ENCODE results near the gene XIRP1. TPM values are rescaled to one million over a fixed set of nuclear protein-coding genes. Genes with fewer than 3 reads are reported as not detected.

Gene XIRP1
- total RNA-seq, 1 donor from 2014 or later = not detected

DNA sequence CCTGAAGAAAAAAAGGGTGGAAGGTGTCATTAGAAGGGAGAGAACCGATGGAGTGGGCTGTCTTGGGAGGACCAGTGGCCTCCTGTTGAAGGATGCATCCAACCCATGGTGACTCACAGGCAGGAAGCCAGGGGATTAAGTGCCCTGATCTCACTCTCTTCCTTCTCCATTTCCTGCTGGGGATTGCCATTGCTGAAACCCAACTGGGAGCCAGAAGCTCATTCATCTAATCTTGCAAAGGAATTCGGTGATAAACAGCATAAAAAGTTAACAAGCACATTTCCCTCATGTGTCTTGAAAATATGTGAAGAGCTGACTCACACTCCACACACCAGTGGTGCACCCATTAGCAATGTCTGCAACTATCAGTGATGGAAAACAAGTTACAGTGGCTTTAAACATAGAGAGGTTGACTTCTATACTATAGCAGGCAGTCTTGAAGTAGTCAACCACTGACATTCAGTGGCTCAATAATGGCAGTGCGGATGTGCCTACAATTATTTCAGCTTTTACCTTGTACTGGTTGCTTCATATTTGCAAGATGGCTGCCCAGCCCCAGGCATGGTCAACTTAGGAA lies 26.2 kb downstream of the XIRP1 start:
- TF ChIP-seq, protein P1, sequence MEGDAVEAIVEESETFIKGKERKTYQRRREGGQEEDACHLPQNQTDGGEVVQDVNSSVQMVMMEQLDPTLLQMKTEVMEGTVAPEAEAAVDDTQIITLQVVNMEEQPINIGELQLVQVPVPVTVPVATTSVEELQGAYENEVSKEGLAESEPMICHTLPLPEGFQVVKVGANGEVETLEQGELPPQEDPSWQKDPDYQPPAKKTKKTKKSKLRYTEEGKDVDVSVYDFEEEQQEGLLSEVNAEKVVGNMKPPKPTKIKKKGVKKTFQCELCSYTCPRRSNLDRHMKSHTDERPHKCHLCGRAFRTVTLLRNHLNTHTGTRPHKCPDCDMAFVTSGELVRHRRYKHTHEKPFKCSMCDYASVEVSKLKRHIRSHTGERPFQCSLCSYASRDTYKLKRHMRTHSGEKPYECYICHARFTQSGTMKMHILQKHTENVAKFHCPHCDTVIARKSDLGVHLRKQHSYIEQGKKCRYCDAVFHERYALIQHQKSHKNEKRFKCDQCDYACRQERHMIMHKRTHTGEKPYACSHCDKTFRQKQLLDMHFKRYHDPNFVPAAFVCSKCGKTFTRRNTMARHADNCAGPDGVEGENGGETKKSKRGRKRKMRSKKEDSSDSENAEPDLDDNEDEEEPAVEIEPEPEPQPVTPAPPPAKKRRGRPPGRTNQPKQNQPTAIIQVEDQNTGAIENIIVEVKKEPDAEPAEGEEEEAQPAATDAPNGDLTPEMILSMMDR (IDR thresholded peaks at IDR 0.05) = no peak
- no peaks in the 10 kb centered on the region for H3K9me3 ChIP-seq
- H3K27me3 ChIP-seq = no peaks in the 10 kb centered on the region
- no peak overlapping the region for H3K27ac ChIP-seq
- peaks cover 18% of the 10 kb centered on the region for H3K4me1 ChIP-seq
- H3K36me3 ChIP-seq = no peaks in the 10 kb centered on the region
- ATAC-seq (peak; percentile 49), DNase-seq (no peak)
- no peak overlapping the region for H3K4me3 ChIP-seq
- intact Hi-C loops (cut with DNase I) = no loop called here

DNA sequence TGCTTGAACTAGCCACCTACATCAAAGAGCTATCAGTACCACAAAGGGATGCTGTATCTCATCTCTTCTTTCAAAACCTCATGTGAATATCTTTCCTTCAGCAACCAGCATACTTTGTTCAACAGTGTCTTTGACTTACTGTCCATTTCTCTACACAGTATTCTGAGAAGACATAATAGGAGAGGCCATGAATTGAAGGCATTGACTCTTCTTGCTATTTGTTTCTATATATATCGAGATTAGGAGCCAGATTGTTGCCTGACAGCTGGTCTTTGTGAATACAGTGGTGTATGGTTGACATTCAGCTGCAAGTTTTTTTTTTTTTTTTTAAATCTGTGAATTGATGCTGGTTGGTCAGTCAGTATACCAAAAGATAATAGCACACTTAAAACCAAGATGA lies 26.9 kb downstream of the XIRP1 start:
- no peak overlapping the region for H3K27ac ChIP-seq
- H3K4me1 ChIP-seq = peaks cover 18% of the 10 kb centered on the region
- DNase-seq (no peak), ATAC-seq (no peak)
- intact Hi-C loops (cut with DNase I) = no loop called here
- H3K36me3 ChIP-seq = no peaks in the 10 kb centered on the region
- no peaks in the 10 kb centered on the region for H3K27me3 ChIP-seq
- TF ChIP-seq, protein P1 (IDR thresholded peaks at IDR 0.05) = no peak
- no peak overlapping the region for H3K4me3 ChIP-seq
- H3K9me3 ChIP-seq = no peaks in the 10 kb centered on the region

DNA sequence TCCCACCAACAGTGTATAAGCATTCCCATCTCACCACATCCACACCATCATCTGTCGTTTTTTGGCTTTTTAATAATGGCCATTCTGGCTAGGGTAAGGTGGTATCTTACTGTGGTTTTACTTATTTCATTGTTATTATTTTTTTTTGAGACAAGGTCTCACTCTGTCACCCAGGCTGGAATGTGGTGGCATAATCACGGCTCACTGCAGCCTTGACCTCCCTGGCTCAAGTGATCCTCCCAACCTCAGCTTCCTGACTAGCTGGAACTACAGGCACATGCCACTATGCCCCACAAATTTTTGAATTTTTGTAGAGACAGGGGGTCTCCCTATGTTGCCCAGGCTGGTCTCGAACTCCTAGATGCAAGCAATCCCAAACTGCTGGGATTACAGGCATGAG lies 28.0 kb downstream of the XIRP1 start:
- H3K27me3 ChIP-seq = no peaks in the 10 kb centered on the region
- intact Hi-C loops (cut with DNase I) = no loop called here
- TF ChIP-seq, protein P1 (IDR thresholded peaks at IDR 0.05) = no peak
- no peaks in the 10 kb centered on the region for H3K36me3 ChIP-seq
- H3K4me3 ChIP-seq = no peak overlapping the region
- no peak overlapping the region for H3K27ac ChIP-seq
- ATAC-seq (no peak), DNase-seq (no peak)
- H3K4me1 ChIP-seq = peaks cover 18% of the 10 kb centered on the region
- H3K9me3 ChIP-seq = no peaks in the 10 kb centered on the region

DNA sequence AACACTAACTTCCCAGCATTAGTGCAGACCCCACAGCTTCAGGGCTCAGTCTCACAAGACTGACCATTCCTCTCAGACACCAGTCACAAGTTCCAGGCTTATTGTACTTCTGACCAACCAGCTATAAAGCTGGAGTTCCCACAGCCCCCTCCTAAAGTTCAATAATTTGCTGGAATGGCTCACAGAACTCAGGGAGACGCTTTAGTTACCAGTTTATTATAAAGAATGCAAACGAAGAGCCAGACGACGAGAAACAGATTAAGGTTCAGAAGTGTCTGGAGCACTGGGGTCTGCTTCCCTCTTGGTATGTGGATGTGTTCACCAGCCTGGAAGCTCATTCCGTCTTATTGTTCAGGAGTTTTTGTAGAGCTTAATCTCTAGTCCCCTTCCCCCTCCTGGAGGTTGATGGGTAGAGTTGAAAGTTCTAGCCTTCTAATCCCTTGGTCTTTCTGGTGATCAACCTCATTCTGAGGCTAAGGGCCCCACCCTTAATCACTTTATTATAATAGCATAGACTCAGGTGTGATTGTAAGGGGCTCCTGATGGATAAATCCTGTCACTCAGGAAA lies 34.2 kb downstream of the XIRP1 start:
- intact Hi-C loops (cut with DNase I) = no loop called here
- Histone ChIP-seq H3K27me3 (no peaks in the 10 kb centered on the region), H3K9me3 (no peaks in the 10 kb centered on the region), H3K4me1 (no peaks in the 10 kb centered on the region), H3K27ac (no peak overlapping the region), H3K36me3 (no peaks in the 10 kb centered on the region), H3K4me3 (no peak overlapping the region)
- ATAC-seq (no peak), DNase-seq (no peak)
- TF ChIP-seq, protein P1 (IDR thresholded peaks at IDR 0.05) = no peak

DNA sequence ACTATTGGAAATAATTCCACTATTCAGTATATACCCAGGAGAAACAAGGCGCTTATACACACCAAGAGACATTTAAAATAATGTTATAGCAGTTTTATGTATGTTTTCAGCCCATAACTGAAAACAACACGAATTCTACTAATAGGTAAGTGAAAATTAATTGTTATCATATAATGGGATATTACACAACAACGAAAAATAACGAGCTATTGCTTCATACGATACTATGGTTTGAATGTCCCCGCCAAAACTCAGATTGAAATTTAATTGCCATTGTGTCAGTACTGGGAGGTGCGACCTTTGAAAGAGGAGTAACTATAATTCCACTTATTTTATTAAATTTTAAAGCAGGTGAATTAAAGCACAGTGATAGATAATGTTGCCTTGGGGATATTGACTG lies 35.0 kb downstream of the XIRP1 start:
- no peak for ATAC-seq
- Histone ChIP-seq H3K4me1 (no peaks in the 10 kb centered on the region), H3K9me3 (no peaks in the 10 kb centered on the region), H3K4me3 (no peak overlapping the region), H3K36me3 (no peaks in the 10 kb centered on the region), H3K27me3 (no peaks in the 10 kb centered on the region), H3K27ac (no peak overlapping the region)
- TF ChIP-seq, protein P1 (IDR thresholded peaks at IDR 0.05) = no peak
- no peak for DNase-seq
- intact Hi-C loops (cut with DNase I) = no loop called here

DNA sequence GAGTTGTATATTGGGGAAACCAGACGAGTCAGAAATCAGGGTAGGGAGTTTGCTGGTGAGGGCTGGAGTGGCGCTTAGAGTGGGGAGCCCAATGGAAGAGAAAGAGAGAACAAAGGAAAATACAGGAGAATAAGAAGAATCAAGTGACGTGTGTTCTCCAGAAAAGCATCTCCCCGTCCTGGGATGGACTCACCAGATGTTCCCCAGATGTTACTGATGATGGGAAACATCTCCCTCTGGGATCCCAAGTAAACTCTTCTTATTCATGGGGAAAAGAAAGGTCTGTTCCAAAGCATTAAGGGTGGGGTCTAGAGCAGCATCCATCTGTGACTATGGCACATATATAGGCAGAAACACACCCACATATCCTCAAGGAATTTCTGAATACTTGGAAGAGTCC lies 36.0 kb downstream of the XIRP1 start:
- intact Hi-C loops (cut with DNase I) = no loop called here
- H3K36me3 ChIP-seq = no peaks in the 10 kb centered on the region
- H3K4me3 ChIP-seq = no peak overlapping the region
- DNase-seq (no peak), ATAC-seq (no peak)
- H3K9me3 ChIP-seq = no peaks in the 10 kb centered on the region
- H3K4me1 ChIP-seq = peaks cover 5% of the 10 kb centered on the region
- no peaks in the 10 kb centered on the region for H3K27me3 ChIP-seq
- TF ChIP-seq, protein P1 (IDR thresholded peaks at IDR 0.05) = no peak
- no peak overlapping the region for H3K27ac ChIP-seq

All from upper lobe of right lung (tissue), 1 donor.